Neural crest cell (in vitro differentiated cells): Measurements from ENCODE around the gene MKRN1. TPM values are rescaled to one million over a fixed set of nuclear protein-coding genes. Genes with fewer than 3 reads are reported as not detected.

Experiments
- DNase-seq: peaks from one replicate; pipeline ENCODE4 v3.0.0; 2021; ENCODE audit warnings: low read depth, mixed read lengths, low spot score
- H3K27ac Mint-ChIP-seq: one replicate; pipeline ENCODE4 v1.8.0; 2021; ENCODE audit warnings: mild to moderate bottlenecking, mixed read lengths; ENCODE audit not compliant: unreplicated experiment
- H3K27me3 Mint-ChIP-seq: 2 replicates; pipeline ENCODE4 v1.8.0; 2021; ENCODE audit warnings: low read depth, mild to moderate bottlenecking, mixed read lengths
- H3K36me3 Mint-ChIP-seq: 2 replicates; pipeline ENCODE4 v1.8.0; 2021; ENCODE audit warnings: low read depth, mild to moderate bottlenecking, mixed read lengths
- H3K4me1 Mint-ChIP-seq: 2 replicates; pipeline ENCODE4 v1.8.0; 2021; ENCODE audit warnings: mixed read lengths
- H3K4me3 Mint-ChIP-seq: one replicate; pipeline ENCODE4 v1.8.0; 2021; ENCODE audit warnings: mild to moderate bottlenecking, mixed read lengths
- H3K9me3 Mint-ChIP-seq: 2 replicates; pipeline ENCODE4 v1.8.0; 2021; ENCODE audit warnings: mixed read lengths
- long read RNA-seq: library from polyadenylated mRNA; unstranded; transcript quantifications from one replicate; pipeline ENCODE4 v2.0.0, GENCODE V29; 2020
- total RNA-seq: library from RNA; stranded (reverse); gene quantifications from 2 replicates; pipeline ENCODE4 v1.2.1, GENCODE V29; 2021
- TF ChIP-seq, protein P1 (sequence below): fragments of 200-600 bp; sonication (generic); conservative IDR thresholded peaks from 2 replicates; pipeline ENCODE4 v1.5.0; 2021; ENCODE audit warnings: antibody characterized with exemption, mild to moderate bottlenecking

MKRN1 gene
- total RNA-seq: 69.3 and 81.2 TPM in 2 replicates
- long read RNA-seq, transcript MKRN1-201 (8 exons, 3,151 nt): major isoform, 7 of 27 reads
- long read RNA-seq, partial matches to known transcripts: 6 of 27 reads
- long read RNA-seq, other reads (novel, unspliced or antisense): 8 of 27 reads

DNA sequence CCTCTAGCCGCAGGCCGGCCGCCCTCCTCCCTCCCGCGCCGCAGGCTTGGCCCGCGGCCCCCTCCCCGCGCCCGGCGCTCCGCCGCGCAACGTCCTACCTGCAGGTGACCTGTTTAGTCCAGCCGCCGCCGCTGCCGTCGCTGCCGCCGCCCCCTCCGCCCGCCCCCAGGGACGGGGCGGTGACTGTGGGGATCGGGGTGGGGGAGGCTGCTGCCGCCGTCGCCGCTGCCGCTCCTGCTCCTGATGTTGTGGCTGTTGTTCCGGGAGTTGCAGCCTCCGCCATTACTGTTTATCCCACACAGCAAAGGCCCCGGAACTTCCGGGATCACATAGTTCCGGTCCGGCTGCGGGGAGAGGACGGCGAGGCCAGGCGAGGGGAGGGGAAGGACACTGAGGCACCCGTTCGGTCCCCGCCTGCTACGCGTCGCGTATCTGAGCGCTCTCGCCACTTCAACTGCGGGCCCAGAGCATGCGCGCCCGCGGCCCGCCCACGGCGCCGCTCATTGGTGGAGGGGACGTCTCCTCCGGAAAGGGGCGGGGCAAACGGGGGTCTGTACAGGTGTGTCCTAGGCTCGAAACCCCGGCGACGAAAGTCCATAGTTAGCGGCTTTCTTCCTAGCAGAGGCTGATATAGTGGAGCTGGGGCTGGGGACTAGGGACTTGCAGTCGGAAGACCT is at the start of gene MKRN1:
Gene MKRN1 (minus strand): TSS at position 444 of the 677 bp plus-strand sequence. CDS start 161 bp downstream, at position 283.
- peaks cover 15% of the 10 kb centered on the region for H3K4me1 Mint-ChIP-seq
- DNase-seq: peak; percentile 81
- H3K27me3 Mint-ChIP-seq: no peaks in the 10 kb centered on the region
- peak within 1 kb of the TSS; percentile 99 for H3K27ac Mint-ChIP-seq
- TF ChIP-seq, protein P1, sequence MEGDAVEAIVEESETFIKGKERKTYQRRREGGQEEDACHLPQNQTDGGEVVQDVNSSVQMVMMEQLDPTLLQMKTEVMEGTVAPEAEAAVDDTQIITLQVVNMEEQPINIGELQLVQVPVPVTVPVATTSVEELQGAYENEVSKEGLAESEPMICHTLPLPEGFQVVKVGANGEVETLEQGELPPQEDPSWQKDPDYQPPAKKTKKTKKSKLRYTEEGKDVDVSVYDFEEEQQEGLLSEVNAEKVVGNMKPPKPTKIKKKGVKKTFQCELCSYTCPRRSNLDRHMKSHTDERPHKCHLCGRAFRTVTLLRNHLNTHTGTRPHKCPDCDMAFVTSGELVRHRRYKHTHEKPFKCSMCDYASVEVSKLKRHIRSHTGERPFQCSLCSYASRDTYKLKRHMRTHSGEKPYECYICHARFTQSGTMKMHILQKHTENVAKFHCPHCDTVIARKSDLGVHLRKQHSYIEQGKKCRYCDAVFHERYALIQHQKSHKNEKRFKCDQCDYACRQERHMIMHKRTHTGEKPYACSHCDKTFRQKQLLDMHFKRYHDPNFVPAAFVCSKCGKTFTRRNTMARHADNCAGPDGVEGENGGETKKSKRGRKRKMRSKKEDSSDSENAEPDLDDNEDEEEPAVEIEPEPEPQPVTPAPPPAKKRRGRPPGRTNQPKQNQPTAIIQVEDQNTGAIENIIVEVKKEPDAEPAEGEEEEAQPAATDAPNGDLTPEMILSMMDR: no peak
- H3K36me3 Mint-ChIP-seq: no peaks in the 10 kb centered on the region
- H3K4me3 Mint-ChIP-seq: peak within 1 kb of the TSS; percentile 100
- H3K9me3 Mint-ChIP-seq: no peaks in the 10 kb centered on the region

- no peak for DNase-seq
- H3K9me3 Mint-ChIP-seq: no peaks in the 10 kb centered on the region
- H3K4me3 Mint-ChIP-seq: no peak overlapping the region
- H3K27me3 Mint-ChIP-seq: no peaks in the 10 kb centered on the region
- peaks cover 18% of the 10 kb centered on the region for H3K4me1 Mint-ChIP-seq
- TF ChIP-seq, protein P1: no peak
- peak overlapping the region; percentile 94 for H3K27ac Mint-ChIP-seq
- H3K36me3 Mint-ChIP-seq: peaks cover 3% of the 10 kb centered on the region
Measured at GRCh38 chr7:140526787-140527664, 47.7 kb upstream of the MKRN1 start.

DNA sequence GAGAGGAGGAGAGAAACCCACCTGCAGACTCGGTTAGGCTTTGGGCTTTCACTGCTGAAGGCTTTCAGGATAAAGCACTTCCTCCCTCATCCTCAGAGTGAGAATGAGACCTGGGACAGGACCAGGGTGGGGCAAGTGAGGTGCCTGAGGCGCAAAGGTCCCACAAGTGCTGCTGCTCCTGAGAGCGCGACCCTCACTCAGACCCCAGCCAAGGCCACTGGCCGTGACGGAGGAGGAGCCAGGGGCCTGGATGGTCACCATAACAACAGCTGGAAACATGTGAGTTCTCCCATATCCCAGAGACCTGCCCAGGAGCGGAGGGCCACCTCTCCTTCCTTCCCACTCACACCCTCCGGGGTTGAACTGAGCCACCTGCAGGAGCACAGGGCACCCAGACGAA is 46.9 kb upstream of the MKRN1 start:
- Mint-ChIP-seq H3K4me1 (peaks cover 18% of the 10 kb centered on the region), H3K9me3 (no peaks in the 10 kb centered on the region), H3K4me3 (no peak overlapping the region), H3K27me3 (no peaks in the 10 kb centered on the region), H3K36me3 (peaks cover 3% of the 10 kb centered on the region), H3K27ac (peak overlapping the region; percentile 78)
- DNase-seq: no peak
- TF ChIP-seq, protein P1: no peak

DNA sequence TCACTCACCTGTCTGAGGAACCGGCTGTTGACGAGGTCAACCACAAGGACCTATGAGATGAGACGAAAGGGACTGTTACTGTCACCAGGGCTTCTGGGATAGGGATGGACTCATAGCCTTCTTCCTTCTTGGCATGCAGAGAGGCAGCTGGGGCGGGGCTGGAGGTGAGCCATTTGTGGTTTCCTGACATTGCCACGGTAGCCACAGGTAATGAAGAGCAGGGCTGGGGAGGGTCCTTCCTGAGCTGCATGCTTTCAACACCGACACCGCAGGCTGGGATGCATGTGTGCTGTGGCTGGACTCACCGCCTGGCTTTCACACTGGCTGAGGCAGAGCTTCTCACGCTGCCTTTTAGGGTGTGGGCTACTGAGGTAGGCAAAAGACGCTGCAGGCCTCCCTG is 46.4 kb upstream of the MKRN1 start:
- Mint-ChIP-seq H3K9me3 (no peaks in the 10 kb centered on the region), H3K4me1 (peaks cover 18% of the 10 kb centered on the region), H3K27ac (no peak overlapping the region), H3K4me3 (no peak overlapping the region), H3K36me3 (peaks cover 3% of the 10 kb centered on the region), H3K27me3 (no peaks in the 10 kb centered on the region)
- DNase-seq: no peak
- TF ChIP-seq, protein P1: no peak

- Mint-ChIP-seq H3K27me3 (no peaks in the 10 kb centered on the region), H3K4me3 (no peak overlapping the region), H3K27ac (peak overlapping the region; percentile 43), H3K36me3 (no peaks in the 10 kb centered on the region), H3K9me3 (no peaks in the 10 kb centered on the region), H3K4me1 (peaks cover 18% of the 10 kb centered on the region)
- TF ChIP-seq, protein P1: no peak
- DNase-seq: no peak
Measured at GRCh38 chr7:140521421-140521820, 42.1 kb upstream of the MKRN1 start.
